ENCODE data around the gene DIPK1B. TPM values are rescaled to one million over a fixed set of nuclear protein-coding genes. Genes with fewer than 3 reads are reported as not detected.

Gene DIPK1B
- total RNA-seq, 1 donor = 0.45 TPM

DNA sequence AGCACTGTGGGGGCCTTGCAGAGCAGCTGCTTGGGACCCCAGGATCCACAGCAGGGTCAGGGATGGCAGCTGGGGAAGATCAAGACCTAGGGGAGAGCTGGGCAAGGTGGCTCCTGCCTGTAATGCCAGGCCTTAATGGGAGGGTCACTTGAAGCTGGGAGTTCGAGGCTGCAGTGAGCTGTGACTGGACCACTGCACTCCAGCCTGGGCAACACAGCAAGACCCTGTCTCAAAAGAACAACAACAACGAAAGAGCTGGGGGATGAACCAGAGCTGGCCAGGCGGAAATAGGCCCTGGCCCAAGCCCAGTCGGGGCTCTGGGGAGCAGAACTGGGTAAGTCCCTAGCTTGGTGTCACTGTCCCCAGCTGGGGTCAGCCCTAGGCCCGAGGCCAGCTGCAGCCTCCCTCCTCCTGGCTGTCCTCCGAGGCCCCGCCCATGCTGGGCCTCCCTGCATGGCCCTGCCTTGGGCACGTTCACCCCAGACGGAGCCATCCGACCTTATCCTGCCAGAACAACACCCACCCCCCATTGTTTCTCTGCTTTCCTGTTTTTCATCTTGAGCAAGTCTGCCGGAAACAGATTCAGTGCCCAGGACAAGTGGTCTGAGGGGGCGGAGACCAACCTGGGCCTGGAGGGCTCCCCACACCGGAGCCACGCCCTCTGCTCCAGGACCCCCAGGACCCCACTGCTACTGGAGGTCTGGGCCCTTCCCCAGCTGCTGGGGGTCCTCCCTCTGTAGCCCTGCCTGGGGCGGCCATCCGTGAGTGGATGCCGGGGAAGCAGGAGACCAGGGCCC, 1.9 kb downstream of the DIPK1B start:
- TF ChIP-seq, protein P1, sequence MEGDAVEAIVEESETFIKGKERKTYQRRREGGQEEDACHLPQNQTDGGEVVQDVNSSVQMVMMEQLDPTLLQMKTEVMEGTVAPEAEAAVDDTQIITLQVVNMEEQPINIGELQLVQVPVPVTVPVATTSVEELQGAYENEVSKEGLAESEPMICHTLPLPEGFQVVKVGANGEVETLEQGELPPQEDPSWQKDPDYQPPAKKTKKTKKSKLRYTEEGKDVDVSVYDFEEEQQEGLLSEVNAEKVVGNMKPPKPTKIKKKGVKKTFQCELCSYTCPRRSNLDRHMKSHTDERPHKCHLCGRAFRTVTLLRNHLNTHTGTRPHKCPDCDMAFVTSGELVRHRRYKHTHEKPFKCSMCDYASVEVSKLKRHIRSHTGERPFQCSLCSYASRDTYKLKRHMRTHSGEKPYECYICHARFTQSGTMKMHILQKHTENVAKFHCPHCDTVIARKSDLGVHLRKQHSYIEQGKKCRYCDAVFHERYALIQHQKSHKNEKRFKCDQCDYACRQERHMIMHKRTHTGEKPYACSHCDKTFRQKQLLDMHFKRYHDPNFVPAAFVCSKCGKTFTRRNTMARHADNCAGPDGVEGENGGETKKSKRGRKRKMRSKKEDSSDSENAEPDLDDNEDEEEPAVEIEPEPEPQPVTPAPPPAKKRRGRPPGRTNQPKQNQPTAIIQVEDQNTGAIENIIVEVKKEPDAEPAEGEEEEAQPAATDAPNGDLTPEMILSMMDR (IDR thresholded peaks at IDR 0.05; ENCODE audit: insufficient read depth, low read length) = no peak
- no peak for DNase-seq (ENCODE audit: low read depth)
- H3K4me3 ChIP-seq (ENCODE audit: low read depth, low read length) = no peak overlapping the region

DNA sequence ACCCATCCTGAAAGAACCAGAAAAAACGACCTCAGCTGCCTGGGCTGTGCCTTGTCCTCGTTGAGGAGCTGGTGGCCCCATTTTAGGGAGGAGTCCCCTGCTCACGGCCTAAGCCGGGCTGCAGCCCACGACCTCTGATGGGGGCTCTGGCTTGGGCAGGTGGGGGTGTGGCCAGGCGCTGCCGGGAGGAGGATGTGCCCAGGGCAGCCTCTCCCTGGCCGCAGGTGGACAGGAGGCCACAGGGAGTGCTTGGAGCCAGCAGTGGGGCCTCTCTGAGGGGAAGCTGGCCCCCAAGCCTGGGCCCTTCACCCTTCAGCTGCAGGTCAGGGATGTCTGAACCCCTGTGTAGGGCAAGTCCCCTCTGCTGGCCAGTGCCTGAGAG, 2.5 kb downstream of the DIPK1B start:
- DNase-seq (ENCODE audit: low read depth) = no peak
- TF ChIP-seq, protein P1 (IDR thresholded peaks at IDR 0.05; ENCODE audit: insufficient read depth, low read length) = no peak
- no peak overlapping the region for H3K4me3 ChIP-seq (ENCODE audit: low read depth, low read length)

DNA sequence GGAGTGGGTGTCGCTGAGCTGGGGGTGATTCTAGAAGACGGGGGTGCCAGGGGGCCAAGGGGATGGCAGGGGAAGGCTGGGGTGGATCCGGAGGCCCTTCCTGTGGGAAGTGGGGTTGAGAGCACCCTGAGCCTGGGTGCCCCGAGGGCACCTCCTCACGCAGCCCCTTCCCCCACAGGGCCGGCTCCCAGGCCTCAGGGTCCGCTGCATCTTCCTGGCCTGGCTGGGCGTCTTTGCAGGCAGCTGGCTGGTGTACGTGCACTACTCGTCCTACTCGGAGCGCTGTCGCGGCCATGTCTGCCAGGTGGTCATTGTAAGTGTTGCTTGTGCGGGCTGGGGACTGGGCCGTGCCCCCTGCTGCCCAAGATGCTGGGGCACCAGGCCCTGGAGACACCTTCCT, 5.0 kb downstream of the DIPK1B start:
- DNase-seq (ENCODE audit: low read depth) = no peak
- H3K4me3 ChIP-seq (ENCODE audit: low read depth, low read length) = no peak overlapping the region
- TF ChIP-seq, protein P1 (IDR thresholded peaks at IDR 0.05; ENCODE audit: insufficient read depth, low read length) = no peak

DNA sequence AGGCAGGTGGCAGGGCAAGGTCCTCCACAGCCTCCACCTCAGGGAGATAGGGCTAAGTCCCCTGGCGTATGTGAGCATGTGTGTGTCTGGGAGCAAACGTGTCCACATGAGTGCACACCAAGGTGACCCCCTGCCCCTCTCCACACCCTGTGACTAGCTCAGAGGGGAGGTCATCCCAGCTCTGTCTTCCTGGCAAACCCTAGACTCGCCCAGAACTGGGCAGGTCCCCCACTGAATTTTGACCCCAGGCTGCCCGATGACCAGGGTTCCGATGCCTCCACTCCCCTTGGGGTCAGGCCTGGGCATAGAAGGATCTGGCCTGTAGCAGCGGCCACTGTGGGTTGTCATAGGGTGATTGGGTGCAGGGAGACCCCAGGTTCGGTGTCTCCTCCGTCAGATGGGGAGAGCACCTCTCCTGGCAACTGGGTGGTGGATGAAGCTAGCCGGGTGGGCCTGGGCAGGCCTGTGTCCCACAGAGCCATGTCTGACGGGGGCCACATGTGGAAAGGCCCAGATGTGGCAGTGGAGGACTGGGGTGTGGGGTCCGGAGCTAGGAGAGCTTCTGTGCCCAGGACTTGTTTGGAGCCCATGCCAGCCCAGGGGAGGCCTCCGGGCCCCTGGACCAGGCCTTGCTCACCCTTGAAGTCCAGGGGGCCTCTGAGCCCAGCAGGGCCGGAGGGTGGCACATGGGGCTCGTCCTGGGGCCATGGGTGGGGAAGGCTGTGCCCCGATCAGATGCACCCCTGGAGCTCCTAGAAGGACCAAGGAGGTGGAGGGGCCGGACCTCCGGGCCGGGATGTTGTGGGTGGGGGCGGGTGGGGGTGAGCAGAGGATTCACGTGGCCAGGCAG, 6.2 kb downstream of the DIPK1B start:
- no peak overlapping the region for H3K4me3 ChIP-seq (ENCODE audit: low read depth, low read length)
- no peak for DNase-seq (ENCODE audit: low read depth)
- TF ChIP-seq, protein P1 (IDR thresholded peaks at IDR 0.05; ENCODE audit: insufficient read depth, low read length) = no peak

DNA sequence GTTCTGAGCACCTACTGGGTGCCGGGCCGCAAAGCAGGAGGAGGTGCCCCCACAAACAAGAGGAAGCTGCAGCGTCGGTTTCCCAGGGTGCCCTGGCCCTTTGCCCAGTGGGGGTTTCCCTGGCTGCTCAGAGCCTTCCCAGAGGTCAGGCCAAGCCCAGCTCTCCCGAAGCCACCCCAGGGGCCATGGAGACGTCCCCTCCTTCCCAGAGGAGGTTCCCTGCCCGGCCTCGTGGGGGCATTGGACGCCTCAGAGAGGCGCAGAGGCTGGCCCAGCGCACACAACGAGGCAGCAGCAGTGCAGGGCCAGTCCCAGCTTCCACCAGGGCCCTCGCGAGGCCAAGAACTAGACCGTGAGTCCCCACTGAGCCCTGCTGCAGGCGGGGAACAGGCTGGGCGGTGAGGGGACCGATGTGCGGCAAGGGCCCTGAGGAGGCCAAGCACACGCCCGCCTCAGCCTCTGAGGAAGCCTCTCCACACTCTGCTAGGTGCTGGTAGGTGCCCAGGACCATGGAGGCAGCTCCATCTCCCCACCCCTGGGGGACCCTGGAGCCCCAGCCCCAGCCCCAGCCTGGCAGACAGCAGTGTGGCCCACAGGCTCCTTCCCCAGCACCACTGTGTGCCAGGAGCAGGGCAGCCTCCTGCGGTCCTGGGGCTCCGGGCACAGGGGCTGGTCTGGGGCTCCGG, 7.0 kb downstream of the DIPK1B start:
- TF ChIP-seq, protein P1 (IDR thresholded peaks at IDR 0.05; ENCODE audit: insufficient read depth, low read length) = no peak
- H3K4me3 ChIP-seq (ENCODE audit: low read depth, low read length) = no peak overlapping the region
- DNase-seq (ENCODE audit: low read depth) = no peak

DNA sequence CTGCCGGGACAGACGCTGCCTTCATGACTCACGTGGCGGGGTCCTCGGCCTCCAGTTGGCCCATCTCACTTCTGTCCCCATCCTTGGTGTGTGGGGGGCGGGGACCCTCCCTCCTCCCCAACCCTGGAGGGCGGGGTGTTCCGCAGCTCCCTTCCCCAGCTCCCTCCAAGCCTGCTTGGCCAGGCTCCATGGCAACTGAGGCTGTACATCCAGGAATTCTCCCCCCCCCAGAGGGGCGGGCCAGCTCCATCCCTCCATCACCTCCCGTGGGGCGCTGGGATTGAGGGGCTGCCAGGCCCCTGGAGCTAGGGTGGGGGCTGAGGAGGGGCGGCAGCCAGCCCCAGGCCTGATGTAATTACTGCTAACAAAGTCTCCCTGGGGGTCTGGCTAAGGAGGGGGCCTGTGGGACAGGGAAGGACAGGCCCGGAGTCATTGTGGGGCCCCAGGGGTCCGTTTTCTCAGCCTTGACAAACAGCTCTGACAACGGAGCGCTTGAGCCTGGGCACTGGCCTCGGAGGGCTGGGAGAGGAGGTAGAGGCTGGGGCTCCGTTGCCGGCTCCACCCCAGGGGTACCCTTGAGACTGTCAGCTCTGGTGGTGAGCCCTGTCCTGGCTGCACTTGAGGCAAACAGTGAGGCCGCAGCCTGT, 8.0 kb downstream of the DIPK1B start:
- TF ChIP-seq, protein P1 (IDR thresholded peaks at IDR 0.05; ENCODE audit: insufficient read depth, low read length) = no peak
- no peak overlapping the region for H3K4me3 ChIP-seq (ENCODE audit: low read depth, low read length)
- DNase-seq (ENCODE audit: low read depth) = no peak

Measured in fibroblast of the aortic adventitia (primary cell).